DMS114 treated with DMSO at 0.1 percent for 48 hours (cell line): ENCODE results near the gene TEKT1.
"Not testable (repeated sequence)": the region's sequence is repeated elsewhere in the genome, so short reads cannot be mapped to it uniquely, and the experiment has no call there.

Experiments used
- DNase-seq: peaks from one replicate; lab custom pipeline; 2025; ENCODE audit not compliant: unreplicated experiment; lab: John Stamatoyannopoulos, UW

The TEKT1 gene

GRCh38 chr17:6816368-6816767, 15.2 kb downstream of the TEKT1 start:
- DNase-seq: not testable (repeated sequence)

GRCh38 chr17:6815775-6816174, 15.8 kb downstream of the TEKT1 start:
- DNase-seq: no peak

- no peak for DNase-seq
Measured at GRCh38 chr17:6812295-6812694, 19.2 kb downstream of the TEKT1 start.

GRCh38 chr17:6811510-6811909, 20.0 kb downstream of the TEKT1 start:
- DNase-seq: no peak

- DNase-seq: no peak
Measured at GRCh38 chr17:6800422-6801027, 31.0 kb downstream of the TEKT1 start.

GRCh38 chr17:6799738-6800137, 31.8 kb downstream of the TEKT1 start:
- no peak for DNase-seq

- DNase-seq: no peak
Measured at GRCh38 chr17:6797718-6798351, 33.7 kb downstream of the TEKT1 start.

- no peak for DNase-seq
Measured at GRCh38 chr17:6796887-6797490, 34.5 kb downstream of the TEKT1 start.

GRCh38 chr17:6796017-6796886, 35.3 kb downstream of the TEKT1 start:
- DNase-seq: no peak

- DNase-seq: no peak
Measured at GRCh38 chr17:6793748-6794493, 37.6 kb downstream of the TEKT1 start.

- no peak for DNase-seq
Measured at GRCh38 chr17:6789146-6789545, 42.4 kb downstream of the TEKT1 start.

- no peak for DNase-seq
Measured at GRCh38 chr17:6787081-6787693, 44.3 kb downstream of the TEKT1 start.

- DNase-seq: no peak
Measured at GRCh38 chr17:6786618-6787017, 44.9 kb downstream of the TEKT1 start.

- no peak for DNase-seq
Measured at GRCh38 chr17:6782244-6782643, 49.3 kb downstream of the TEKT1 start.

- DNase-seq: no peak
Measured at GRCh38 chr17:6780886-6781285, 50.6 kb downstream of the TEKT1 start.

- DNase-seq: no peak
Measured at GRCh38 chr17:6780001-6780400, 51.5 kb downstream of the TEKT1 start.

GRCh38 chr17:6779411-6779810, 52.1 kb downstream of the TEKT1 start:
- DNase-seq: no peak

GRCh38 chr17:6775871-6776405, 55.6 kb downstream of the TEKT1 start, which contains the start of gene FBXO39:
FBXO39 (plus strand) TSS chr17:6776215; CDS start chr17:6779869, 3,654 bp downstream.
- DNase-seq: no peak

GRCh38 chr17:6774906-6775305, 56.6 kb downstream of the TEKT1 start:
- DNase-seq: not testable (repeated sequence)

- DNase-seq: no peak
Measured at GRCh38 chr17:6772016-6772415, 59.5 kb downstream of the TEKT1 start.
